Measurements from ENCODE around the gene ABHD17C.

- TF ChIP-seq CTCF (IDR thresholded peaks at IDR 0.05): no peak
- no peak for TF ChIP-seq EZH2phosphoT487 (IDR thresholded peaks at IDR 0.05)
These were observed 63.1 kb downstream of the ABHD17C start for GRCh38 chr15:80758130-80758745.
